NB4 (cell line): ENCODE measurements around the gene BAIAP2.

Experiments used
- DNase-seq: peaks from one replicate; pipeline ENCODE4 v3.0.0; 2010; ENCODE audit warnings: low read depth
- H3K4me3 ChIP-seq: one replicate; pipeline ENCODE4 v1.5.1; 2011; ENCODE audit warnings: mild to moderate bottlenecking, low read depth, low read length, moderate library complexity
- MYC ChIP-seq: IDR thresholded peaks from 2 replicates; pipeline ENCODE4 v1.6.1; 2011; ENCODE audit warnings: low read depth, low read length
- POLR2A ChIP-seq: IDR thresholded peaks from 2 replicates; pipeline ENCODE4 v1.6.1; 2011; ENCODE audit warnings: mild to moderate bottlenecking; ENCODE audit not compliant: insufficient read length; ENCODE audit errors: extremely low read depth
- TF ChIP-seq, protein P1 (sequence below): IDR thresholded peaks from one replicate; pipeline ENCODE4 v1.5.1; 2012; ENCODE audit warnings: low read depth, low read length
- TF ChIP-seq, protein P2 (sequence below): IDR thresholded peaks from 2 replicates; pipeline ENCODE4 v1.6.1; 2011; ENCODE audit warnings: low read depth, low read length

BAIAP2 gene

DNA sequence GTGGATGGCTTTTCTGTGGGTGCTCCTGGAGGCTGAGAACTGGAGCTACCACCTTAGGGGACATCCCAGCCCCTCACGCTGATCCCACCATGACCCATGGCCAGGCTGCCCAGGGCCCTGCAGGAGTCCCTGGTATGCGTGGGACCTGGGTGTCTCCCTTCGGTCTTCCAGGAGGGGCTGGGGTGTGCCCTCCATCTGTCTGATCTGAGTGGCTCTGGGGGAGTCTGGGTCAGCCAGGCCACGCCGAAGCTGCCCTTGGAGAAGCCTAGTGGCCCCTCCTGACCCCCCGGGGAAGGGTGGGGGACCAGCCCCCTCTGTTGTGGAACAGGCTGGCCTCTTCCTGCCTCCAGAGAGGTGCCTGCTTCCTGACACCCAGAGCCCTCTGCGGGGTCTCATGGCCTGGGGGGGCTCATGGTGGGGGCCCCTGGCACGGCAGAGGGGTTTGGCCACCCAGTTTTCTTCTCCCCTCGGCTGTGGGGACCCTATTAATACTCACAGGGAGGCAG is 10.7 kb downstream of the BAIAP2 start:
- TF ChIP-seq, protein P1, sequence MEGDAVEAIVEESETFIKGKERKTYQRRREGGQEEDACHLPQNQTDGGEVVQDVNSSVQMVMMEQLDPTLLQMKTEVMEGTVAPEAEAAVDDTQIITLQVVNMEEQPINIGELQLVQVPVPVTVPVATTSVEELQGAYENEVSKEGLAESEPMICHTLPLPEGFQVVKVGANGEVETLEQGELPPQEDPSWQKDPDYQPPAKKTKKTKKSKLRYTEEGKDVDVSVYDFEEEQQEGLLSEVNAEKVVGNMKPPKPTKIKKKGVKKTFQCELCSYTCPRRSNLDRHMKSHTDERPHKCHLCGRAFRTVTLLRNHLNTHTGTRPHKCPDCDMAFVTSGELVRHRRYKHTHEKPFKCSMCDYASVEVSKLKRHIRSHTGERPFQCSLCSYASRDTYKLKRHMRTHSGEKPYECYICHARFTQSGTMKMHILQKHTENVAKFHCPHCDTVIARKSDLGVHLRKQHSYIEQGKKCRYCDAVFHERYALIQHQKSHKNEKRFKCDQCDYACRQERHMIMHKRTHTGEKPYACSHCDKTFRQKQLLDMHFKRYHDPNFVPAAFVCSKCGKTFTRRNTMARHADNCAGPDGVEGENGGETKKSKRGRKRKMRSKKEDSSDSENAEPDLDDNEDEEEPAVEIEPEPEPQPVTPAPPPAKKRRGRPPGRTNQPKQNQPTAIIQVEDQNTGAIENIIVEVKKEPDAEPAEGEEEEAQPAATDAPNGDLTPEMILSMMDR = no peak
- TF ChIP-seq, protein P2, sequence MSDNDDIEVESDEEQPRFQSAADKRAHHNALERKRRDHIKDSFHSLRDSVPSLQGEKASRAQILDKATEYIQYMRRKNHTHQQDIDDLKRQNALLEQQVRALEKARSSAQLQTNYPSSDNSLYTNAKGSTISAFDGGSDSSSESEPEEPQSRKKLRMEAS = no peak
- no peak for TF ChIP-seq POLR2A
- TF ChIP-seq MYC = no peak
- no peak overlapping the region for H3K4me3 ChIP-seq
- no peak for DNase-seq

DNA sequence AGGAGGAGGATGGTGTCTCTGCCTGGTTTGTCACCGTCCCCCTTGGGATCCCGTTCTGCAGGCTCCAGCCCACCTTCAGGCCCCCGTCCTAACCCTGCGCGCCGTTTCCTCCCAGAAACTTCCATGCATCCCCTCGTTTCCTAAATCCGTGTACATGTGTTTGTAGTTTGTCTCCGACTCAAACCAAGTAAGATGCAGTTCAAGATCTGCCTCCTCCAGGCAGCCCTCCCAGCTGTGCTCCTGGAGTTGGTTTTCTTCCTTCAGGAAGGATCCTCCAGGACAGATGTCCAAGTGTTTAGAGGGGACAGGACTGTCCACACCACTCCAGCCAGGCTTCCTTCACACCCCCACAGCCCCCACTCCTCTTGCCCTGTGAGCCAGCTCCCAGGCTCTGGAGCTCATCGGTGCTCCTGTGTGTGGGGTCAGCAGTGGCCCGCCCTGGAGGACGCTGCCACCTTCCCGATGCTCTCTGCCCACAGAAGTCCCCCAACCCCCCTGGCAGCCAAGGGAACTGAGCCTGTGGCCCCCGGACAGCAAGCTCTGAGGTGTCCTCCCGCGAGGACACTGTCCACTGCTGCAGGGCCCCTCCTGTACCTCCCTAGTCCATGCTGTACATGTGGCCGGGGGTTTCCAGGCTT is 11.3 kb downstream of the BAIAP2 start:
- H3K4me3 ChIP-seq = no peak overlapping the region
- DNase-seq = no peak
- TF ChIP-seq MYC = no peak
- TF ChIP-seq, protein P1 = no peak
- TF ChIP-seq POLR2A = no peak
- TF ChIP-seq, protein P2 = no peak

DNA sequence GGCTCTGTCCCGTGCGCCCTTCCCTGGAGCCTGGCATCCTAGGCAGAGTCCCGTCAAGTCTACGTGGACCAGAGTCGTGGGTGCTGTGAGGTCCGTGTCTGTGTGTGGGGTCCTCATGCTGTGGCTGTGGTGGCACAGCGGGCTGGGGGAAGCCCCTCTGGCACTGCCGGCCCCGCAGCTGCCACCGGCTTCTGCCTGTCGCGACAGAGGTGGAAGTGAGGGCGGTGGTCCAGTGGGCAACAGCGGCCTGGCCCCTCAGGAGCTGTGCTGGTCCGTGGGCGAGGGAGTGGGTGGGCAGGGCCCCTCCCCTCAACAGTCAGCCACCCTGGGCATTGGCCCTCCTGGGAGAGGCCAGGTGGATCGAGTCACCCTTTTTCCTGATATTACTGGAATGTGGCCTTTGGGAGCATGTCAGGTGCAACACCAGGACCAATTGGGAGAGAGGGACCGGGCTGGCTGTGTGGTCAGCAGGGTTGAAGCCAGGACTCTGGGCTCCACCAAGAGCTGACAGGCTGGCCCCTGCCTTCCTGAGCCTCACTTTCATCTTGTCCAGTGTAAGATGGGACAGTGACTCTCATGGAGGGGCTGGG is 11.9 kb downstream of the BAIAP2 start:
- no peak for DNase-seq
- H3K4me3 ChIP-seq = no peak overlapping the region
- no peak for TF ChIP-seq POLR2A
- TF ChIP-seq, protein P1 = no peak
- TF ChIP-seq MYC = no peak

DNA sequence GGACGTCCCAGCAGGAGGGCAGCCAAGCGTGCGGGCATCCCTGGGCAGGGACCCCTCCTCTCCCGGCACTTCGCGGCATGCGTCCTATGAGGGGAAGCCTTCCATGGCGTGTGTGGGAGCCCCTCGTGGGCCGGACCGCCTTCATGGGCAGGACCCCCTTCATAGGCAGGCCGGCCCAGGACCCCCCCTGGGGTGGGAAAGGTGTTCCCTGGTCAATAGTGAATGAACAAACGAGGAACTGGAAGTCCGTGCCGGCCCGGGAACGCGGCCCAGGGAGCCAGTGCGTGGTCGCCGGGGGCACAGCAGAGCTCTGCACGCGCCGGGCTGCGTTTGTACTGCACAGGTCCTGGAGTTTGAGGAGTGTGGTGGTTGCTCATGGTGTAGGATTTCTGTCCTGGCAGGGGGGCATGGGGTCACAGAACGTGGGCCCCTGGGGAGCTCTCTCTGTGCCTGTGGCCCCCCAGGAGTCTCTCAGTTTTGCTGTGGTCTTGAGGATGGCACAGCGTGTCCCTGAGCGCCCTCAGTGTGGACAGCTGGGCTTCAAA is 13.9 kb downstream of the BAIAP2 start:
- DNase-seq = no peak
- TF ChIP-seq, protein P1 = no peak
- TF ChIP-seq MYC (no peak), POLR2A (no peak)
- TF ChIP-seq, protein P2 = no peak
- H3K4me3 ChIP-seq = no peak overlapping the region

DNA sequence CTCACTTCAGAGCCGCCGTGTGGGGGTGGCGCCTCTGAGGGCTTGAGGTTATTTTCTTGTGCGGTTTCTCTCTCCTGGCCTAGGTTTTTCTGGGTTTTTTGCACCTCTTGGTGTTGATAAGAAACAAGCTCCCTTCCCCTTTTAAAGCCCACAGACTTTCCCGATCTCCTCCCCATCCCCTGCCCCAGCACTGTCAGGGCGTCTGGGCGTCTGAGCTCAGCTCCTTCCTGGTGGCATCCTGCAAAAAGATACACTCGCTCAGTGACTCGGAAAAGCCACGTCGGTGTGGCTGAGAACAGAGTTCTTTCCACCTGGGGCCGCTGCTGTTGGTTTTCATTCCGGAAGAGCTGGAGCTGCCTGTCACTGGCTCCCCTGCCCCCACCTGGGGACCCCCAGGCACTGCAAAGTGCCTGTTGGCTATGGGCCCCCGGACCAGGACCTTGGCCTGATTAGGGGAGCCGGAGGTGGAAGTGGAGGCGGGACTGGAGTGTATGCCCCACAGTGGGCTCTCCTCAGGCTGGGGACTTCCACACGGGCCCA is 14.5 kb downstream of the BAIAP2 start:
- peak overlapping the region; percentile 21 for H3K4me3 ChIP-seq

More for the DNA sequence above, 14.5 kb downstream of the BAIAP2 start:
- TF ChIP-seq, protein P1 = no peak
- no peak for TF ChIP-seq POLR2A
- TF ChIP-seq, protein P2 = no peak
- TF ChIP-seq MYC = no peak
- DNase-seq = peak; percentile 80
